H1 (cell line): ENCODE data around the gene VIT. TPM values are rescaled to one million over a fixed set of nuclear protein-coding genes. Genes with fewer than 3 reads are reported as not detected.
A peak's percentile ranks its signal among the peaks of the same experiment; 100 is the strongest.

Source experiments
- CTCF ChIA-PET: fragments of 300-600 bp; sonication (Branson Sonifier 250); formaldehyde crosslinking; loops from one replicate; lab custom pipeline; 2021; ENCODE audit not compliant: partially characterized antibody; lab: Charles Lee
- POLR2A ChIA-PET: fragments of 300-600 bp; sonication (Branson Sonifier 250); formaldehyde crosslinking; loops from one replicate; lab custom pipeline; 2021; ENCODE audit warnings: inconsistent platforms; ENCODE audit not compliant: partially characterized antibody; lab: Charles Lee
- DNase-seq, 2 experiments: peaks; one replicate each; pipeline versions ENCODE4 v3.0.0 to v3.0.0-alpha.2; 2010 to 2022; ENCODE audit warnings: low spot score in 2 of 2, low read depth in 1 of 2, mixed read lengths in 1 of 2
- FAIRE-seq: peaks from 2 replicates; lab custom pipeline; 2011; peaks lifted over from hg19 to GRCh38; lab: Jason Lieb, UNC
- H2AFZ ChIP-seq: 2 replicates; pipeline ENCODE4 v1.8.1; 2012; ENCODE audit warnings: low read length, inconsistent platforms
- H2AK5ac ChIP-seq: 2 replicates; pipeline ENCODE4 v1.6.1; 2013; ENCODE audit warnings: low read depth, low read length
- H2BK120ac ChIP-seq: replicated peaks from 2 replicates; pipeline ENCODE3; 2013; ENCODE audit warnings: low read depth, low read length, inconsistent platforms
- H2BK12ac ChIP-seq: 2 replicates; pipeline ENCODE4 v1.6.1; 2013; ENCODE audit warnings: low read depth, low read length
- H2BK15ac ChIP-seq: 2 replicates; pipeline ENCODE4 v1.6.1; 2013; ENCODE audit warnings: low read length
- H2BK20ac ChIP-seq: 2 replicates; pipeline ENCODE4 v1.6.1; 2013; ENCODE audit warnings: low read length
- H2BK5ac ChIP-seq: 2 replicates; pipeline ENCODE4 v1.6.1; 2013; ENCODE audit warnings: low read depth, low read length
- H3K14ac ChIP-seq: 2 replicates; pipeline ENCODE4 v1.6.1; 2013; ENCODE audit warnings: inconsistent platforms; ENCODE audit not compliant: insufficient read length
- H3K18ac ChIP-seq: 2 replicates; pipeline ENCODE4 v1.6.1; 2013; ENCODE audit warnings: low read length; ENCODE audit errors: extremely low read depth
- H3K23ac ChIP-seq: 2 replicates; pipeline ENCODE4 v1.6.1; 2013; ENCODE audit warnings: inconsistent platforms; ENCODE audit not compliant: insufficient read length
- H3K23me2 ChIP-seq: 2 replicates; pipeline ENCODE4 v1.6.1; 2013; ENCODE audit warnings: low read depth, low read length
- H3K27ac ChIP-seq: 2 replicates; pipeline ENCODE4 v1.6.1; 2011; ENCODE audit warnings: low read depth, low read length, inconsistent platforms
- H3K27me3 ChIP-seq, 4 experiments: replicated peaks in 1 of 4; 1 replicate in 1 of 4; 2 replicates in 3 of 4; pipeline versions ENCODE4 v1.6.1 to v1.8.1; 2011 to 2013; ENCODE audit warnings: low read length in 3 of 4, mild to moderate bottlenecking in 3 of 4, inconsistent platforms in 2 of 4, mixed read lengths in 2 of 4, moderate library complexity in 1 of 4; ENCODE audit not compliant: control insufficient read depth in 3 of 4, insufficient read depth in 3 of 4; ENCODE audit errors: extremely low read depth in 1 of 4
- H3K36me3 ChIP-seq, 4 experiments: 2 replicates each; pipeline versions ENCODE4 v1.6.1 to v1.8.1; 2011 to 2013; ENCODE audit warnings: mild to moderate bottlenecking in 4 of 4, low read length in 3 of 4, moderate library complexity in 2 of 4, control low read depth in 1 of 4, inconsistent platforms in 1 of 4; ENCODE audit not compliant: insufficient read depth in 4 of 4, control insufficient read depth in 2 of 4
- H3K4ac ChIP-seq: replicated peaks from 2 replicates; pipeline ENCODE3; 2013; ENCODE audit warnings: low read length, low read depth, mixed read lengths, inconsistent platforms; ENCODE audit not compliant: insufficient read length
- H3K4me1 ChIP-seq, 4 experiments: replicated peaks in 1 of 4; 1 replicate in 1 of 4; 2 replicates in 3 of 4; pipeline versions ENCODE4 v1.6.1 to v1.8.1; 2011 to 2013; ENCODE audit warnings: low read length in 3 of 4, inconsistent platforms in 2 of 4, mixed read lengths in 1 of 4; ENCODE audit not compliant: insufficient read depth in 4 of 4, control insufficient read depth in 3 of 4
- H3K4me2 ChIP-seq, 2 experiments: 2 replicates each; pipeline versions ENCODE4 v1.6.1 to v1.8.1; 2011 to 2013; ENCODE audit warnings: low read depth in 2 of 2, low read length in 2 of 2, control low read depth in 1 of 2, inconsistent platforms in 1 of 2, mild to moderate bottlenecking in 1 of 2; ENCODE audit not compliant: insufficient read depth in 1 of 2
- H3K4me3 ChIP-seq, 4 experiments: fragments of 200-600, 300-600 bp in 1 of 4; sonication (generic), shearing (Covaris generic), sonication (Bioruptor Twin) in 1 of 4; 2 replicates each; pipeline versions ENCODE4 v1.5.1 to v1.8.1; 2011 to 2016; ENCODE audit warnings: low read length in 4 of 4, low read depth in 3 of 4, control low read depth in 2 of 4, inconsistent platforms in 2 of 4, mild to moderate bottlenecking in 2 of 4, mixed read lengths in 1 of 4, moderate library complexity in 1 of 4; ENCODE audit not compliant: insufficient read depth in 2 of 4; ENCODE audit errors: extremely low read depth in 1 of 4
- H3K56ac ChIP-seq: replicated peaks from 2 replicates; pipeline ENCODE3; 2013; ENCODE audit warnings: low read depth, mild to moderate bottlenecking, mixed read lengths, low read length, inconsistent platforms; ENCODE audit not compliant: insufficient read length
- H3K79me1 ChIP-seq: 2 replicates; pipeline ENCODE4 v1.6.1; 2013; ENCODE audit warnings: low read depth, low read length, control low read depth
- H3K79me2 ChIP-seq, 2 experiments: 2 replicates each; pipeline versions ENCODE4 v1.6.1 to v1.8.1; 2012 to 2013; ENCODE audit warnings: low read length in 2 of 2, mild to moderate bottlenecking in 2 of 2, inconsistent platforms in 1 of 2; ENCODE audit not compliant: insufficient read depth in 2 of 2, control insufficient read depth in 1 of 2
- H3K9ac ChIP-seq, 4 experiments: replicated peaks in 1 of 4; 1 replicate in 1 of 4; 2 replicates in 3 of 4; pipeline versions ENCODE4 v1.6.1 to v1.8.1; 2011 to 2013; ENCODE audit warnings: low read depth in 3 of 4, low read length in 3 of 4, control low read depth in 2 of 4, mild to moderate bottlenecking in 2 of 4, moderate library complexity in 2 of 4, inconsistent platforms in 1 of 4; ENCODE audit errors: extremely low read depth in 1 of 4
- H3K9me3 ChIP-seq, 2 experiments: 2 replicates each; pipeline versions ENCODE4 v1.6.1 to v1.8.1; 2012 to 2013; ENCODE audit warnings: mild to moderate bottlenecking in 2 of 2, moderate library complexity in 2 of 2, control low read depth in 1 of 2, inconsistent platforms in 1 of 2, low read depth in 1 of 2, low read length in 1 of 2, mixed read lengths in 1 of 2; ENCODE audit not compliant: insufficient read depth in 2 of 2
- H4K20me1 ChIP-seq, 2 experiments: replicated peaks in 1 of 2; 2 replicates each; pipeline versions ENCODE3 to v1.8.1; 2011 to 2013; ENCODE audit warnings: inconsistent platforms in 2 of 2, low read length in 2 of 2, mild to moderate bottlenecking in 1 of 2; ENCODE audit not compliant: insufficient read depth in 2 of 2, control insufficient read depth in 1 of 2
- H4K5ac ChIP-seq: 2 replicates; pipeline ENCODE4 v1.6.1; 2013; ENCODE audit warnings: low read length, low read depth, mixed read lengths, inconsistent platforms; ENCODE audit not compliant: insufficient read length
- H4K8ac ChIP-seq: 2 replicates; pipeline ENCODE4 v1.8.0; 2013; ENCODE audit warnings: mild to moderate bottlenecking, moderate library complexity, low read length, inconsistent platforms; ENCODE audit not compliant: insufficient read depth; ENCODE audit errors: extremely low read depth
- H4K91ac ChIP-seq: replicated peaks from 2 replicates; pipeline ENCODE3; 2013; ENCODE audit warnings: low read length, mixed read lengths, inconsistent platforms; ENCODE audit not compliant: insufficient read length
- BCL11A ChIP-seq, 2 experiments: IDR thresholded peaks; one replicate each; pipeline ENCODE4 v1.6.1; 2011; ENCODE audit warnings: low read depth in 2 of 2, low read length in 2 of 2, mild to moderate bottlenecking in 2 of 2
- CBX8 ChIP-seq: fragments of 300-800, 300-1000 bp; sonication (generic); IDR thresholded peaks from 2 replicates; pipeline ENCODE4 v1.7.1; 2016; ENCODE audit warnings: low read depth, low read length, borderline replicate concordance
- CHD1 ChIP-seq: IDR thresholded peaks from 2 replicates; pipeline ENCODE4 v1.6.1; 2012; ENCODE audit warnings: low read depth, low read length, improper control_type of control experiment
- FOSL1 ChIP-seq: IDR thresholded peaks from 2 replicates; pipeline ENCODE4 v1.6.1; 2011; ENCODE audit warnings: mild to moderate bottlenecking, low read depth, low read length, moderate library complexity; ENCODE audit not compliant: insufficient read depth
- HDAC2 ChIP-seq, 2 experiments: fragments of 300-600 bp in 1 of 2; sonication (generic) in 1 of 2; IDR thresholded peaks; 2 replicates each; pipeline ENCODE4 v1.6.1; 2011 to 2012; ENCODE audit warnings: low read depth in 2 of 2, low read length in 2 of 2, mild to moderate bottlenecking in 2 of 2, moderate library complexity in 2 of 2, borderline replicate concordance in 1 of 2, inconsistent platforms in 1 of 2
- JUN ChIP-seq: IDR thresholded peaks from 2 replicates; pipeline ENCODE4 v1.6.1; 2011; ENCODE audit warnings: low read depth, mild to moderate bottlenecking, improper control_type of control experiment, low read length
- NRF1 ChIP-seq: IDR thresholded peaks from 2 replicates; pipeline ENCODE4 v1.6.1; 2011; ENCODE audit warnings: mild to moderate bottlenecking, low read depth, low read length, improper control_type of control experiment
- RFX5 ChIP-seq: IDR thresholded peaks from 2 replicates; pipeline ENCODE4 v1.6.1; 2011; ENCODE audit warnings: low read depth, low read length, improper control_type of control experiment, borderline replicate concordance
- SIN3A ChIP-seq, 2 experiments: IDR thresholded peaks in 1 of 2; conservative IDR thresholded peaks in 1 of 2; 2 replicates each; pipeline ENCODE4 v1.6.1; 2011 to 2012; ENCODE audit warnings: low read length in 2 of 2, improper control_type of control experiment in 1 of 2, low read depth in 1 of 2, mild to moderate bottlenecking in 1 of 2
- SIX5 ChIP-seq: IDR thresholded peaks from 2 replicates; pipeline ENCODE4 v1.6.1; 2011; ENCODE audit warnings: mild to moderate bottlenecking, low read depth, low read length
- SP4 ChIP-seq: IDR thresholded peaks from 2 replicates; pipeline ENCODE4 v1.6.1; 2012; ENCODE audit warnings: low read length, inconsistent platforms
- TEAD4 ChIP-seq: IDR thresholded peaks from 2 replicates; pipeline ENCODE4 v1.6.1; 2012; ENCODE audit warnings: low read depth, low read length, inconsistent platforms, mixed read lengths
- ZNF274 ChIP-seq: IDR thresholded peaks from 2 replicates; pipeline ENCODE4 v1.7.0; 2012; ENCODE audit warnings: low read length, borderline replicate concordance; ENCODE audit errors: extremely low read depth
- WGBS, 2 experiments: shearing (Covaris generic) in 1 of 2; methylation state at CpG; one replicate each; pipeline versions ENCODE4 v1.1.6 to v1.1.7; 2013 to 2015; ENCODE audit warnings: low lambda C conversion rate in 2 of 2, mixed read lengths in 2 of 2, inconsistent platforms in 1 of 2, low coverage in 1 of 2, missing lambda C conversion rate in 1 of 2; ENCODE audit not compliant: insufficient replicate concordance in 2 of 2, insufficient coverage in 1 of 2, insufficient read length in 1 of 2; ENCODE audit errors: extremely low coverage in 1 of 2, missing lambda C conversion rate in 1 of 2; 5-methylcytosine and 5-hydroxymethylcytosine counted together
- polyA plus RNA-seq, 7 experiments: library from polyadenylated mRNA; depleted of rRNA in 3 of 7; stranded (reverse) in 5 of 7; unstranded in 2 of 7; fragments of >200 nt in 5 of 7; fragments of 200-250 nt in 2 of 7; gene quantifications; 1 replicate in 5 of 7; 2 replicates in 1 of 7; 4 replicates in 1 of 7; pipeline versions ENCODE4 v1.2.1 to v1.2.3, GENCODE V29; 2011 to 2013; ENCODE audit warnings: missing spikeins in 2 of 7, mixed read lengths in 2 of 7
- total RNA-seq: library from RNA; stranded (reverse); fragmentation: NEBNext Ultra II Directional; extraction: Animal tissue kit (Norgen Biotek cat#: 25700); gene quantifications from 2 replicates; pipeline ENCODE4 v1.2.1, GENCODE V29; 2021

VIT gene
- total and polyA plus RNA-seq, 2 of the 8 experiments (the other 6 are each of a cell fraction or from before 2014, with no cell fraction given): 0.03 TPM; not detected in 1

GRCh38 chr2:36823862-36824261 is 127.4 kb downstream of the VIT start:
- H3K9ac ChIP-seq: no peak overlapping the region
- H3K27ac ChIP-seq: no peak overlapping the region
- POLR2A ChIA-PET: interaction anchor here (0.6 kb wide), 1 partner anchor 32 kb away, joined by 3 read pairs; no protein-coding TSS in a partner anchor
- TF ChIP-seq TEAD4: no peak
- no peak for TF ChIP-seq NRF1
- no peak for TF ChIP-seq HDAC2 (IDR thresholded peaks at IDR 0.05; ENCODE audit: borderline replicate concordance in 1 of 2, low read depth in 2 of 2, low read length in 2 of 2)
- no peak for TF ChIP-seq FOSL1
- no peak for TF ChIP-seq JUN
- TF ChIP-seq SP4: no peak
- TF ChIP-seq SIN3A (conservative IDR thresholded peaks at IDR 0.05 in 1 of 2, IDR thresholded peaks at IDR 0.05 in 1 of 2; ENCODE audit: low read depth in 1 of 2, low read length in 2 of 2): no peak
- TF ChIP-seq CBX8: no peak
- no peak for TF ChIP-seq SIX5
- no peak for TF ChIP-seq BCL11A (IDR thresholded peaks at IDR 0.05; ENCODE audit: low read depth in 2 of 2, low read length in 2 of 2)
- no peak for TF ChIP-seq RFX5
- TF ChIP-seq CHD1: no peak
- no peak for TF ChIP-seq ZNF274

More at GRCh38 chr2:36823862-36824261, 127.4 kb downstream of the VIT start:
- no peak overlapping the region; the same call in 1 of the 2 replicates for H2BK15ac ChIP-seq
- H3K9me3 ChIP-seq: no peaks in the 10 kb centered on the region
- FAIRE-seq (no peak), DNase-seq (no peak)
- CTCF ChIA-PET: interaction anchor here (0.6 to 1.4 kb wide), 4 partner anchors 9 to 42 kb away, joined by 3 to 4 read pairs (median 4); no protein-coding TSS in a partner anchor
- H3K27me3 ChIP-seq: no peaks in the 10 kb centered on the region
- H3K36me3 ChIP-seq: no peaks in the 10 kb centered on the region
- H3K79me2 ChIP-seq: no peaks in the 10 kb centered on the region
- H2BK120ac ChIP-seq: peak overlapping the region; percentile 30
- H3K14ac ChIP-seq: no peak overlapping the region
- H3K4me1 ChIP-seq: peaks cover 3 to 6% (median 4%) of the 10 kb centered on the region in 4 experiments; a peak in 6 of 7 replicates
- peak overlapping the region; percentile 74; the same call in 1 of the 2 replicates for H2BK20ac ChIP-seq
- H2BK5ac ChIP-seq: peak overlapping the region; percentile 83; the same call in 1 of the 2 replicates
- 90% methylated on average over 9 of the region's 10 CpGs; no CpG with 5 or more reads in 1 of the 2 experiments for WGBS, 2 experiments
- H2BK12ac ChIP-seq: peak overlapping the region; percentile 84; the same call in 1 of the 2 replicates
- no peak overlapping the region; a peak in 1 of 8 replicates for H3K4me3 ChIP-seq
- no peaks in the 10 kb centered on the region; the same call in 1 of the 2 replicates for H3K23me2 ChIP-seq
- H3K4me2 ChIP-seq: peak overlapping the region; percentile 55 to 77
- H3K56ac ChIP-seq: no peak overlapping the region
- H2AFZ ChIP-seq: 0 out of 2 replicates have a peak overlapping the region, but pooled peaks have one; percentile 29
- H3K23ac ChIP-seq: no peak overlapping the region
- H4K8ac ChIP-seq: no peak overlapping the region; the same call in 1 of the 2 replicates
- H4K5ac ChIP-seq: peak overlapping the region; percentile 10
- peak overlapping the region; percentile 34 for H4K91ac ChIP-seq
- H4K20me1 ChIP-seq: no peaks in the 10 kb centered on the region
- H2AK5ac ChIP-seq: peak overlapping the region; percentile 91
- no peaks in the 10 kb centered on the region for H3K79me1 ChIP-seq
- H3K4ac ChIP-seq: peak overlapping the region; percentile 98
- H3K18ac ChIP-seq: 0 out of 2 replicates have a peak overlapping the region, but pooled peaks have one; percentile 90
